ENCODE results near the gene PPP2R5C.

PPP2R5C gene

GRCh38 chr14:101889898-101890297 lies 128.4 kb downstream of the PPP2R5C start:
- Histone ChIP-seq H3K4me3 (no peak overlapping the region), H3K27ac (no peak overlapping the region), H3K4me1 (no peaks in the 10 kb centered on the region), H3K36me3 (peaks cover 52 to 95% (median 67%) of the 10 kb centered on the region in 3 donors), H3K9me3 (no peaks in the 10 kb centered on the region), H3K27me3 (no peaks in the 10 kb centered on the region)
- DNase-seq, result no peak
- intact Hi-C loops (cut with DNase I; ENCODE audit: low total_unique reads), result no loop called here
- TF ChIP-seq CTCF (IDR thresholded peaks at IDR 0.05), result no peak

- Histone ChIP-seq H3K27ac (no peak overlapping the region), H3K4me3 (no peak overlapping the region), H3K9me3 (no peaks in the 10 kb centered on the region), H3K27me3 (no peaks in the 10 kb centered on the region), H3K4me1 (no peaks in the 10 kb centered on the region), H3K36me3 (peaks cover 36 to 95% (median 67%) of the 10 kb centered on the region in 3 donors)
- intact Hi-C loops (cut with DNase I; ENCODE audit: low total_unique reads), result no loop called here
- DNase-seq, result no peak
- TF ChIP-seq CTCF (IDR thresholded peaks at IDR 0.05), result no peak
Measured at GRCh38 chr14:101891471-101891870, 130.0 kb downstream of the PPP2R5C start.

GRCh38 chr14:101893759-101894158 lies 132.2 kb downstream of the PPP2R5C start:
- no peaks in the 10 kb centered on the region for H3K27me3 ChIP-seq
- no peak overlapping the region for H3K4me3 ChIP-seq
- intact Hi-C loops (cut with DNase I; ENCODE audit: low total_unique reads), result no loop called here
- H3K4me1 ChIP-seq, result no peaks in the 10 kb centered on the region
- TF ChIP-seq CTCF (IDR thresholded peaks at IDR 0.05), result no peak
- no peak for DNase-seq
- no peak overlapping the region for H3K27ac ChIP-seq
- H3K9me3 ChIP-seq, result no peaks in the 10 kb centered on the region
- peaks cover 41 to 92% (median 66%) of the 10 kb centered on the region in 3 donors for H3K36me3 ChIP-seq

- peaks cover 46 to 92% (median 69%) of the 10 kb centered on the region in 3 donors for H3K36me3 ChIP-seq
- no peaks in the 10 kb centered on the region for H3K4me1 ChIP-seq
Measured at GRCh38 chr14:101894365-101895081, 133.0 kb downstream of the PPP2R5C start.

GRCh38 chr14:101895256-101895655 lies 133.7 kb downstream of the PPP2R5C start:
- intact Hi-C loops (cut with DNase I; ENCODE audit: low total_unique reads), result no loop called here
- H3K27ac ChIP-seq, result no peak overlapping the region
- no peak overlapping the region for H3K4me3 ChIP-seq
- no peaks in the 10 kb centered on the region for H3K9me3 ChIP-seq
- no peak for DNase-seq
- no peaks in the 10 kb centered on the region for H3K27me3 ChIP-seq
- no peak for TF ChIP-seq CTCF (IDR thresholded peaks at IDR 0.05)
- peaks cover 50 to 92% (median 75%) of the 10 kb centered on the region in 3 donors for H3K36me3 ChIP-seq
- no peaks in the 10 kb centered on the region for H3K4me1 ChIP-seq

More at GRCh38 chr14:101894365-101895081, 133.0 kb downstream of the PPP2R5C start:
- H3K27me3 ChIP-seq, result no peaks in the 10 kb centered on the region
- intact Hi-C loops (cut with DNase I; ENCODE audit: low total_unique reads), result no loop called here
- no peaks in the 10 kb centered on the region for H3K9me3 ChIP-seq
- H3K27ac ChIP-seq, result no peak overlapping the region
- TF ChIP-seq CTCF (IDR thresholded peaks at IDR 0.05), result no peak
- no peak overlapping the region for H3K4me3 ChIP-seq
- DNase-seq, result no peak
